ENCODE results near the gene S1PR3. TPM values are rescaled to one million over a fixed set of nuclear protein-coding genes. Genes with fewer than 3 reads are reported as not detected.

S1PR3 gene
- total and polyA plus RNA-seq, 9 donors, result 14.7 to 54.7 (median 34.6) TPM

- no peaks in the 10 kb centered on the region for H3K4me1 ChIP-seq (ENCODE audit: control insufficient read depth, insufficient read depth, low read length)
- H3K4me3 ChIP-seq (ENCODE audit: low read length), result no peak overlapping the region
- WGBS (ENCODE audit: insufficient coverage), result 84% methylated on average over 9 of the region's 10 CpGs
Measured at GRCh38 chr9:88966894-88967676, 24.2 kb upstream of the S1PR3 start.

DNA sequence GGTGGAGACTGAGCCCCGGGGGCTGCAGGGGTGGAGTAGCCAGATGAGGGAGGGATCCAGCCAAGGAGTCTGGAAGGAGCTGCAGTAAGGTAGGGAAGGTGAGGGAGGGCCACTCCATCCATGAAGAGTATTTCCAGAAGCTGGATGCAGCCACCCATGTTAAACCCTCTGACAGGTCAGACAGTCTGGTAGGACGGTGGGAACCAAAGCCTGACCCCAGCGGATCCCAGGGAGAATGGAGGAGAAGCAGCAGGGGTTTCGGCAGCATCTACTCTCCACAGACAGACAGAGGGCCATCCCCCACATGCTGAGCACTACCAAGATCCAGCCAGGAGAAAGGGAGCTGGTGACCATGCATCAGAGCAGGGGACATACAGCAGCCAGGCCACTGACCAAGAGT, 22.5 kb upstream of the S1PR3 start:
- peaks cover 2% of the 10 kb centered on the region for H3K9me3 ChIP-seq (replicated peaks; ENCODE audit: control insufficient read depth, low read depth, low read length)
- WGBS (ENCODE audit: insufficient coverage), result 85% methylated on average over 3 of the region's 4 CpGs
- no peaks in the 10 kb centered on the region for H3K4me1 ChIP-seq (ENCODE audit: control insufficient read depth, insufficient read depth, low read length)

More at GRCh38 chr9:88966894-88967676, 24.2 kb upstream of the S1PR3 start:
- no peaks in the 10 kb centered on the region for H3K9me3 ChIP-seq (replicated peaks; ENCODE audit: control insufficient read depth, low read depth, low read length)
- H3K27me3 ChIP-seq (ENCODE audit: control insufficient read depth, insufficient read depth, low read length), result no peaks in the 10 kb centered on the region
- no peak for DNase-seq
- H3K27ac ChIP-seq (ENCODE audit: low read length), result no peak overlapping the region
- no peaks in the 10 kb centered on the region for H3K36me3 ChIP-seq (ENCODE audit: control insufficient read depth, insufficient read depth, low read length)

DNA sequence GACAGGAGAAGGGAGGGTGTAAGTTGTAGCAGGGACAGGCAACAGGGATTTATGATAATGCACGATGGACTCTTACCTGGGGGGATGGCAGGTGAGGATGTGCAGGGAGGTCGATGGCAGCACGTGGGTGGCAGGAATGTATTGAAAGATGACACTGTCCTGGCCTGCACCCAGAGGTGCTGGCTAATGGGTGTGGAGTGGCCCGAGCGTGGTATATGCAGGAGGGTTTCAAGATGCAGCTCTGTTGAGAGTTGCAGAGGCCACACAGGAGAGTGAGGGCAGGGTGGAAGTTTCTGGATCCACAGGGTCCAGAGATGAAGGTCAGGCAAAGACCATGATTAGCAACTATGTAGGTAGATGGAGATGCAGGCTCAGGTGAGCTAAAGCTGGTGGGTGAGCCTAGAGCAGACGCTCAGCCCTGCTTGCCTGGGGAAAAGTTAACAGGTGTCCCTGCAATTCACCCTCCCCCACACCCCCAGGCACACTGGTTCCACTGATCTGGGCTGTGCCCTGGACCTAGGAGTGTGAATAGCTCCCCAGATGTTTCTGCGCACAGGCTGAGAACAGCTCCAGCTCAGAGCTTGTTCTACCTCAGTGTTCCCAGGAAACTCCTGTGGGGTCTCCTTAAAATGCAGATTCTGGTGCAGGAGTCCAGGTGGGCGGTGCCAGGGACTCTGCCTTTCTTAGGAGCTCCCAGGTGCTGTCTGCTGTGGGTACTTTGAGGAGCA, 21.5 kb upstream of the S1PR3 start:
- Histone ChIP-seq H3K36me3 (ENCODE audit: control insufficient read depth, insufficient read depth, low read length) (no peaks in the 10 kb centered on the region), H3K4me1 (ENCODE audit: control insufficient read depth, insufficient read depth, low read length) (no peaks in the 10 kb centered on the region), H3K27me3 (ENCODE audit: control insufficient read depth, insufficient read depth, low read length) (no peaks in the 10 kb centered on the region), H3K4me3 (ENCODE audit: low read length) (no peak overlapping the region), H3K27ac (ENCODE audit: low read length) (no peak overlapping the region), H3K9me3 (replicated peaks; ENCODE audit: control insufficient read depth, low read depth, low read length) (peaks cover 2% of the 10 kb centered on the region)
- 48% methylated on average over 6 of the region's 8 CpGs for WGBS (ENCODE audit: insufficient coverage)
- DNase-seq, result no peak

More for the DNA sequence above, 22.5 kb upstream of the S1PR3 start:
- Histone ChIP-seq H3K4me3 (ENCODE audit: low read length) (no peak overlapping the region), H3K36me3 (ENCODE audit: control insufficient read depth, insufficient read depth, low read length) (no peaks in the 10 kb centered on the region), H3K27ac (ENCODE audit: low read length) (no peak overlapping the region), H3K27me3 (ENCODE audit: control insufficient read depth, insufficient read depth, low read length) (no peaks in the 10 kb centered on the region)
- no peak for DNase-seq

DNA sequence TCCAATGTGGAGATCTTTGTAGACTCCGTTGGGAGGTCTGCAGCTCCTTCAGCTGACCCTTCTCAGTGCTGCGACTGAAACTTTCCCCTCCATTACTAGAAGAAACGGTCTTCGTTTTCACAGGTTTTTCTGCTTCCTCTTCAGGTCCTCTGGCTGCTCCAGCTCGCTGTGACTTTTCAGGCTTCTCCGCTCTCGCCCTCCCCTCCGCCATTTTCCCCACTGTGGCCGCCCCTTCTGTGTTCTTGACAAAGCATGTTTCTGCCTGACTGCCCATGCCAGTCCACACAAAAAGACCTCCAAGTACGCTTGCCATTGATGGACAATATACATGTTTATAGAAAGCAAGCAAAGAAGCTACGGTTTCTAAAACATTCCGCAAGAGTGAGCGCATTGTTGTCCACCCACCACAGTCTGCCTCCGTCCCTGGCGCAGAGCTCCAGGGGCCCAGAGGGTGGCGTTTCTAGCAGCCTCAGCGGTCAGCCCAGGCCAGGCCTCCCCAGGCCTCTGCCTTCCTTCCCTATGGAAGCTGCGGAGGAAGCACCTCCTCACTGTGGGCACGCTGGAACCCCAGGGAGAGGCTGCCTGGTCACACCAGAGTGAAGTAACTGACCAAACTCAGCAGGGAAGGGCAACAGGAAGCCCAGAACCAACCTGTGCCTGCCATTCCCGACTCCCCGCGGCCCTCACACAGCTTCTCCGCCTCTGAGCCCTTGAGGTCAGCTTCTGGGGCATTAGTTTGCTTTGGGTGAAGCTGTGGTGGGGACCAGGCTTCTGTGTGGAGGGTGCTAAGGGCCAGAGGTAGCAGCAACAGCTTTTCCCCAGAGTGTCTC, 19.9 kb upstream of the S1PR3 start:
- Histone ChIP-seq H3K36me3 (ENCODE audit: control insufficient read depth, insufficient read depth, low read length) (no peaks in the 10 kb centered on the region), H3K27me3 (ENCODE audit: control insufficient read depth, insufficient read depth, low read length) (no peaks in the 10 kb centered on the region), H3K9me3 (replicated peaks; ENCODE audit: control insufficient read depth, low read depth, low read length) (peaks cover 2% of the 10 kb centered on the region), H3K4me3 (ENCODE audit: low read length) (no peak overlapping the region), H3K4me1 (ENCODE audit: control insufficient read depth, insufficient read depth, low read length) (no peaks in the 10 kb centered on the region), H3K27ac (ENCODE audit: low read length) (no peak overlapping the region)
- 96% methylated on average over 19 of the region's 23 CpGs for WGBS (ENCODE audit: insufficient coverage)
- DNase-seq, result no peak

- no peaks in the 10 kb centered on the region for H3K4me1 ChIP-seq (ENCODE audit: control insufficient read depth, insufficient read depth, low read length)
- DNase-seq, result no peak
- no peak overlapping the region for H3K4me3 ChIP-seq (ENCODE audit: low read length)
- no peaks in the 10 kb centered on the region for H3K27me3 ChIP-seq (ENCODE audit: control insufficient read depth, insufficient read depth, low read length)
- H3K36me3 ChIP-seq (ENCODE audit: control insufficient read depth, insufficient read depth, low read length), result no peaks in the 10 kb centered on the region
- no peak overlapping the region for H3K27ac ChIP-seq (ENCODE audit: low read length)
- peaks cover 2% of the 10 kb centered on the region for H3K9me3 ChIP-seq (replicated peaks; ENCODE audit: control insufficient read depth, low read depth, low read length)
- WGBS (ENCODE audit: insufficient coverage), result 100% methylated on average over 1 of the region's 4 CpGs
Measured at GRCh38 chr9:88972401-88972800, 18.9 kb upstream of the S1PR3 start.

DNA sequence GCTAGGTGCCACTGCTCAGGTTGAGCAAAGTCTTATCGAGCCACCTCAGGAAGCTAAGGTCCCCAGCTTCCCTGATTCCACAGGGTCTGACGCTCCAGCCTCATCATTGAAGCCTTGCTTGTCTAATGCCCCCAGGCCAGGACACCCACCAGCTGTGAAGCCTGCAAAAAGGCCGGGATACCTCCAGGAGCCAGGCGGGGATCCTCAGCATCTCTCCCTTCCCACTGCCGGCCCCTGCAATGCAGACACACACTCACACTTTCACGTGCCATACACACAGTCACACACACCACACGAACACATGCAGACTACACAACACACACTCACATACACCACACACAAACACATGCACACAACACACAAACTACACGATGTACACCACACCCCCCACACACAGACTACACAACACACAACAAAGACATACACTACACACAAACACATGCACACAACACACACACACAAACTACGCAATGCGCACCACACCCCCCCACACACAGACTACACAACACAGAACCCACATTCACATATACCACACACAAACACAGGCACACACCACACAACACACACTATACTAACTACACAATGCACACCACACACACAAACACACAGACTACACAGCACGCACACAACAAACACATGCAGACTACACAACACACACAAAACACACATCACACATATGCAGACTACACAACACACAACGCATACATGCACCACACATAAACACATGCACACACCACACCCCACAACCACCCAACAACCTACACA, 17.8 kb upstream of the S1PR3 start:
- Histone ChIP-seq H3K36me3 (ENCODE audit: control insufficient read depth, insufficient read depth, low read length) (no peaks in the 10 kb centered on the region), H3K9me3 (replicated peaks; ENCODE audit: control insufficient read depth, low read depth, low read length) (peaks cover 2% of the 10 kb centered on the region), H3K4me1 (ENCODE audit: control insufficient read depth, insufficient read depth, low read length) (peaks cover 2% of the 10 kb centered on the region), H3K27ac (ENCODE audit: low read length) (no peak overlapping the region), H3K27me3 (ENCODE audit: control insufficient read depth, insufficient read depth, low read length) (no peaks in the 10 kb centered on the region), H3K4me3 (ENCODE audit: low read length) (no peak overlapping the region)
- no peak for DNase-seq
- WGBS (ENCODE audit: insufficient coverage), result 90% methylated on average over 12 of the region's 12 CpGs

DNA sequence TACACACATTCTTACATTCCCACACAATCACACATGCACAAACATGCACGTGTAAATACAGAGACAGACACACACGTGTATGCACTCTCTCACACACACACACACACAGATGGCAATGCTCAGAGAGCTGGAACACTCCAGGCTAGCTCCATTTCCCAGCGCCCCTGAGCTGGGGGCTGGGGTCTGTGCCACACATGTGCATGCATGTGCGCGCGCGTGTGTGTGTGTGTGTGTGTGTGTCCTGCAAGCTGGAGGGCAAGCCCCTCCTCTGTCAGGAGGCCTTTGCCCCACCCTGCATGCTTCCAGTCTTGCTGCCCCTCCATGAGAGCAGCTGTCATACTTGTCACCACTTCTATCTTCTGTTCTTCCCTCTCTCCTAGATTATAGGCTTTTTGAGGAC, 16.6 kb upstream of the S1PR3 start:
- 33% methylated on average over 1 of the region's 7 CpGs for WGBS (ENCODE audit: insufficient coverage)
- no peak for DNase-seq
- Histone ChIP-seq H3K27ac (ENCODE audit: low read length) (no peak overlapping the region), H3K9me3 (replicated peaks; ENCODE audit: control insufficient read depth, low read depth, low read length) (peaks cover 2% of the 10 kb centered on the region), H3K4me1 (ENCODE audit: control insufficient read depth, insufficient read depth, low read length) (peaks cover 4% of the 10 kb centered on the region), H3K27me3 (ENCODE audit: control insufficient read depth, insufficient read depth, low read length) (no peaks in the 10 kb centered on the region), H3K4me3 (ENCODE audit: low read length) (no peak overlapping the region), H3K36me3 (ENCODE audit: control insufficient read depth, insufficient read depth, low read length) (no peaks in the 10 kb centered on the region)

DNA sequence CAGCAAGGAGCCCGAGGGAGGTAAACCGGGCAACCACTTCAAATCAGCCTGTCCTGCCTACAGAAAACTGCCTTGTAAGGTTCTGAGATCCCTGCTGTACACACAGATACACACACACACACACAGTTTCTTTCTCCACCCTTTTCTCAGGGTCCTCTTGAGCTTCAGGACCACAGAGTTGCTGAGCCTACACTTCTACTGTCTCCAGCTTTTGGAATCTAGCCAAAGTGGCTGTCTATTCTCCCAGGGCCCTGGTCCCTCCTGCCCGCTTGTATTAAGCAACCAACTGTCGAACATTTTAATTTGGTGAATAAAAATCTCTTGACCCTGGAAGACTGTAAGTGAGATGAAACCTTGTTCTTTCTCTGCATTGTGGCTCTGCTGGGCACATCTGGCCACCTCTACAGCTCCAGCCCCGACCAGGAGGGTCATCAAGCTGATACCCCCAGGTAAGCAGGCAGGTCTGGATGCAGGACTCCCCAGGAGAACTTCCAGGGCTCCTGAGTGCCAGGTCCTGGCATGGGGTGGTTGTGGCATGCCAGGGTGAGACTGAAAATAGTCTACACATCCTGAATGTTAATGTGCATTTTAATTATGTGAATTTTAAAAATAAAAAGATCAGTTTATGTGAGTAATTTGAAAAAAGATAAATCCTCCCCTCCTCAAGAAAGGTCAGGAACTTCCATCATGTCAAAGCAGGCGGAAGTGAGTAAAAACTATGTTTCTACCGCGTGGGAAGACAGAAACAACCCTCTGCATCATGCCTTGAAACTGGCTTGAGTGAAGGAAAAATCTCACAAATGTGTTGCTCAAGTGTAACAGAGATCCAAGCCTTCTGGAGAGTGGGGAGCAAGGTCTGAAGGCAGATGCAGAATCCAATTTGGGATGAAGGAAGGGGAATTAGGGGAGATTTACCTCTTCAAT, 15.0 kb upstream of the S1PR3 start:
- no peak for DNase-seq
- Histone ChIP-seq H3K27me3 (ENCODE audit: control insufficient read depth, insufficient read depth, low read length) (no peaks in the 10 kb centered on the region), H3K36me3 (ENCODE audit: control insufficient read depth, insufficient read depth, low read length) (no peaks in the 10 kb centered on the region), H3K27ac (ENCODE audit: low read length) (no peak overlapping the region), H3K4me1 (ENCODE audit: control insufficient read depth, insufficient read depth, low read length) (peaks cover 4% of the 10 kb centered on the region), H3K9me3 (replicated peaks; ENCODE audit: control insufficient read depth, low read depth, low read length) (peaks cover 2% of the 10 kb centered on the region), H3K4me3 (ENCODE audit: low read length) (no peak overlapping the region)
- 77% methylated on average over 4 of the region's 8 CpGs for WGBS (ENCODE audit: insufficient coverage)

DNA sequence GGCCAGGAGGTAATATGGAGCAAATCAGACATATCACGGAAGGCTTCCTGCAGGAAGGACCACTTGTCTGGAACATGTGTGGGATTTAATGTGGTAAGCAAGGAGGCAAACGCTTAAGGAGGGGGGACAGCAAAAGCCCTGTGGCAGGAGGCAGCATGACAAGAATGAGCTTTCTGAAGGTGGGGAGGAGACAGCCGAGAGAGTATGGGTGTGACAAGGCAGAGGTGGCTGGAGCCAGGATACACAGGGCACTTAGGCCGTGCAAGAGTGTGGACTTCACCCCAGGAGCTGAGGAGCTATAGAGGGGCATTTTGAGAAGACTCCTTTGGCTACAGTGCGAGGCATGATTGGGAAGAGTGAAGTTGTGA, 14.4 kb upstream of the S1PR3 start:
- H3K27ac ChIP-seq (ENCODE audit: low read length), result no peak overlapping the region
- 93% methylated on average over 5 of the region's 5 CpGs for WGBS (ENCODE audit: insufficient coverage)

More for the DNA sequence above, 14.4 kb upstream of the S1PR3 start:
- no peak overlapping the region for H3K4me3 ChIP-seq (ENCODE audit: low read length)
- H3K4me1 ChIP-seq (ENCODE audit: control insufficient read depth, insufficient read depth, low read length), result peaks cover 4% of the 10 kb centered on the region
- no peaks in the 10 kb centered on the region for H3K36me3 ChIP-seq (ENCODE audit: control insufficient read depth, insufficient read depth, low read length)
- no peaks in the 10 kb centered on the region for H3K27me3 ChIP-seq (ENCODE audit: control insufficient read depth, insufficient read depth, low read length)
- peaks cover 7% of the 10 kb centered on the region for H3K9me3 ChIP-seq (replicated peaks; ENCODE audit: control insufficient read depth, low read depth, low read length)
- no peak for DNase-seq

Data from muscle of leg (tissue), 11 donors.